Measurements from ENCODE around the gene SEC14L2.
"Not testable (repeated sequence)": the region's sequence is repeated elsewhere in the genome, so short reads cannot be mapped to it uniquely, and the experiment has no call there.

Gene SEC14L2

GRCh38 chr22:30430933-30431332, 34.1 kb downstream of the SEC14L2 start:
- DNase-seq = peak; percentile 23

- no peak for DNase-seq
Measured at GRCh38 chr22:30432096-30432495, 35.3 kb downstream of the SEC14L2 start.

- no peak for DNase-seq
Measured at GRCh38 chr22:30432520-30432919, 35.7 kb downstream of the SEC14L2 start.

- DNase-seq = no peak
Measured at GRCh38 chr22:30433227-30433626, 36.4 kb downstream of the SEC14L2 start.

- DNase-seq = no peak
Measured at GRCh38 chr22:30433773-30434172, 37.0 kb downstream of the SEC14L2 start.

- DNase-seq = no peak
Measured at GRCh38 chr22:30434843-30435242, 38.0 kb downstream of the SEC14L2 start.

GRCh38 chr22:30435674-30436126, 38.9 kb downstream of the SEC14L2 start:
- peak; percentile 80 for DNase-seq

GRCh38 chr22:30436196-30436595, 39.4 kb downstream of the SEC14L2 start:
- no peak for DNase-seq

GRCh38 chr22:30438559-30438958, 41.7 kb downstream of the SEC14L2 start:
- no peak for DNase-seq

- DNase-seq = no peak
Measured at GRCh38 chr22:30439226-30439625, 42.4 kb downstream of the SEC14L2 start.

- DNase-seq = no peak
Measured at GRCh38 chr22:30439836-30440235, 43.0 kb downstream of the SEC14L2 start.

- no peak for DNase-seq
Measured at GRCh38 chr22:30441088-30441487, 44.3 kb downstream of the SEC14L2 start.

GRCh38 chr22:30444632-30445437, 48.0 kb downstream of the SEC14L2 start:
- DNase-seq = peak; percentile 77

- DNase-seq = no peak
Measured at GRCh38 chr22:30445438-30446145, 48.8 kb downstream of the SEC14L2 start.

GRCh38 chr22:30447656-30448055, 50.8 kb downstream of the SEC14L2 start:
- DNase-seq = no peak

GRCh38 chr22:30451488-30451887, 54.7 kb downstream of the SEC14L2 start:
- DNase-seq = not testable (repeated sequence)

GRCh38 chr22:30452861-30453260, 56.0 kb downstream of the SEC14L2 start:
- DNase-seq = no peak

- DNase-seq = peak; percentile 60
Measured at GRCh38 chr22:30453731-30454510, 57.1 kb downstream of the SEC14L2 start.

- DNase-seq = no peak
Measured at GRCh38 chr22:30455075-30455840, 58.4 kb downstream of the SEC14L2 start.

GRCh38 chr22:30457981-30458380, 61.2 kb downstream of the SEC14L2 start:
- no peak for DNase-seq

- peak; percentile 50 for DNase-seq
Measured at GRCh38 chr22:30459181-30460052, 62.6 kb downstream of the SEC14L2 start.

- peak; percentile 92 for DNase-seq
Measured at GRCh38 chr22:30460147-30460546, 63.3 kb downstream of the SEC14L2 start.
